Coronary artery (tissue), 2 donors: Measurements from ENCODE around the gene R3HDM2.
A peak's percentile ranks its signal among the peaks of the same experiment; 100 is the strongest.
"Not testable (repeated sequence)": the region's sequence is repeated elsewhere in the genome, so short reads cannot be mapped to it uniquely, and the experiment has no call there.

Source experiments
- DNase-seq: peaks from one replicate; pipeline ENCODE4 v3.0.0-alpha.2; 2017; ENCODE audit warnings: low spot score
- H3K27ac ChIP-seq, 2 donors: fragments of 200-600 bp; sonication (generic); one replicate each; pipeline ENCODE4 v1.5.1; 2016 to 2019
- H3K4me3 ChIP-seq: fragments of 200-600 bp; sonication (generic); 2 replicates; pipeline ENCODE4 v1.5.1; 2016; ENCODE audit warnings: mild to moderate bottlenecking, moderate library complexity
- CTCF ChIP-seq: fragments of 200-600 bp; sonication (generic); IDR thresholded peaks from one replicate; pipeline ENCODE4 v1.5.1; 2019; ENCODE audit warnings: antibody characterized with exemption

Gene R3HDM2

GRCh38 chr12:57341275-57341990 is 89.4 kb downstream of the R3HDM2 start:
- no peak for TF ChIP-seq CTCF
- DNase-seq, result no peak
- no peak overlapping the region for H3K4me3 ChIP-seq
- H3K27ac ChIP-seq, result peak overlapping the region in 1 of 2 donors; percentile 13

DNA sequence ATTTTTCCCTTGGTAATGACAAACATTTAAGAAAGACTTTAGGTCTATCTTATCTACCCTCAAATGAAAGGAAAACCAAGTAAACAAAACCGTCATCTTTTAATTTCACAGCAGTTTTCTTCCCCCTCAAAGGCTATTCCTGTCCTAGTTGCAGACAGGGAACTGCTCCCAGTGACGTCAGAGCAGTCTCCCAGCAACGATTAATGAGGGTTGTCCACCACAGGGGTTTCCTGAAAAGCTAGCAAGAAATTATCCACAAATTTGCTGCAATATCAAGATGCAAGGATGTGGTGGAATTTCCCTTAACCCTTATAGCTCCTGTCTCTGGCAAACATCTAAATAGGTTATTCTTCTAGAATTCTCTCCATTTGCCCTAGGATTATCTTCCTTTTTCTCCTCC is 90.7 kb downstream of the R3HDM2 start:
- no peak overlapping the region for H3K4me3 ChIP-seq
- no peak overlapping the region for H3K27ac ChIP-seq
- no peak for TF ChIP-seq CTCF
- DNase-seq, result no peak

GRCh38 chr12:57336299-57336698 is 94.5 kb downstream of the R3HDM2 start:
- not testable (repeated sequence) for H3K4me3 ChIP-seq, H3K27ac ChIP-seq, DNase-seq

- TF ChIP-seq CTCF, result no peak
- Histone ChIP-seq H3K27ac (no peak overlapping the region), H3K4me3 (no peak overlapping the region)
- no peak for DNase-seq
These were observed 96.6 kb downstream of the R3HDM2 start for GRCh38 chr12:57334219-57334618.

GRCh38 chr12:57332646-57333312 is 98.1 kb downstream of the R3HDM2 start:
- Histone ChIP-seq H3K4me3 (no peak overlapping the region), H3K27ac (no peak overlapping the region)
- no peak for DNase-seq
- TF ChIP-seq CTCF, result no peak

DNA sequence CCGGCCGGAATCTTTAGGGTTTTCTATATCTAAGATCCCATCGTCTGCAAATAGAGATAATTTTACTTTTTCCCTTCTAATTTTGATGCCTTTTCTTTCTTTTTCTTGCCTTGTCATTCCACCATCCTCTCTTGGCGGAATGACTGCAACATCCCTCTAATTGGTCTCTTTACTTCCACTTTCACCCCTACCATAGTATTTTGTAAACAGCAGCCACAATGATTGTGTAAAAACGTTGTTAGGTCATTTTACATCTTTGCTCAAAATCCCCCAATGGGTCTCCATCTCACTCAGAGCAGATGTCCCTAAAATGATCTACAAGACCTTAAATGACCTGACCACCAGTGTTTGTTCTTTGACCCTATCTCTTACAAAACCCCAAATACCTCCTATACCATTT is 99.9 kb downstream of the R3HDM2 start:
- TF ChIP-seq CTCF, result no peak
- H3K27ac ChIP-seq, result no peak overlapping the region

GRCh38 chr12:57329219-57329618 is 101.6 kb downstream of the R3HDM2 start:
- Histone ChIP-seq H3K27ac (no peak overlapping the region), H3K4me3 (no peak overlapping the region)
- no peak for TF ChIP-seq CTCF
- no peak for DNase-seq

More for the DNA sequence above, 99.9 kb downstream of the R3HDM2 start:
- no peak overlapping the region for H3K4me3 ChIP-seq
- DNase-seq, result no peak
